Upper lobe of left lung (tissue), 4 donors: ENCODE data around the gene PHKG1.

Experiments used
- CTCF ChIP-seq, 6 experiments: fragments of 450-650 bp in 4 of 6; fragments of 200-600 bp in 2 of 6; sonication (generic) in 2 of 6; IDR thresholded peaks; one replicate each; pipeline ENCODE4 v1.5.1; 2016 to 2019; ENCODE audit warnings: antibody characterized with exemption in 6 of 6
- EP300 ChIP-seq, 4 donors: sonication (generic); formaldehyde crosslinking; IDR thresholded peaks; one replicate each; pipeline ENCODE4 v1.5.1; 2017; ENCODE audit warnings: antibody characterized with exemption in 4 of 4, control low read depth in 2 of 4
- POLR2AphosphoS5 ChIP-seq, 2 donors: sonication (generic); formaldehyde crosslinking; IDR thresholded peaks; one replicate each; pipeline ENCODE4 v1.5.1; 2017; ENCODE audit warnings: antibody characterized with exemption in 2 of 2

- TF ChIP-seq CTCF (IDR thresholded peaks at IDR 0.05) (no peak), EP300 (IDR thresholded peaks at IDR 0.05) (no peak), POLR2AphosphoS5 (IDR thresholded peaks at IDR 0.05) (no peak)
Measured at GRCh38 chr7:56091591-56091990, 1.2 kb downstream of the PHKG1 start.
